GM12801 (cell line): ENCODE measurements around the gene AHDC1.

Source experiments
- CTCF ChIP-seq: IDR thresholded peaks from one replicate; pipeline ENCODE4 v1.5.1; 2011; ENCODE audit warnings: control low read depth; ENCODE audit not compliant: insufficient read length; ENCODE audit errors: extremely low read depth

AHDC1 gene

DNA sequence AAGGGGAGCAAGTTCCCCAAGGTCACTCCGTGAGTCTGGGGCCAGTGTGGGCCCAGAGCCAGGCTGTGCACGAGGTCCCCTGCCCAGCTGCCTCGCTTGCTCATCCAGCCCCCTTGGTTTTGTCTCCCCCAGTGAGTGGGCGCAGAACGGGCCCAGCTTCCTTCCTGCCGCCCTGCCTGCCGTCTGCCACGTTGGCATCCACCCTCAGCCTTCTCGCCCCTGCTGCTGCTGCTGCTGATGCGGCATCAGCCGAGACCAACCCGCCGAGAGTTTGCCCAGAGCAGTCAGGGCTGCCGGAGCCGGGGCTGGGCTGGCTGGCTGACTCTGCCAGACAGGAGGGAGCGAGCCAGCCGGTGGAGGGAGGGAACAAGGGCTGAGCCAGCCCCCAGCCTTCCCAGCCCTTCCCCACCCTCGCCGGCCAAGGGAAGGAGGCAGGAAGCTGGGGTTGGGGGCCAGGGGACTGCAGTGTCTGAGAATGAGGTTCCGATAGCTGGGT is 82.6 kb downstream of the AHDC1 start:
- no peak for TF ChIP-seq CTCF

DNA sequence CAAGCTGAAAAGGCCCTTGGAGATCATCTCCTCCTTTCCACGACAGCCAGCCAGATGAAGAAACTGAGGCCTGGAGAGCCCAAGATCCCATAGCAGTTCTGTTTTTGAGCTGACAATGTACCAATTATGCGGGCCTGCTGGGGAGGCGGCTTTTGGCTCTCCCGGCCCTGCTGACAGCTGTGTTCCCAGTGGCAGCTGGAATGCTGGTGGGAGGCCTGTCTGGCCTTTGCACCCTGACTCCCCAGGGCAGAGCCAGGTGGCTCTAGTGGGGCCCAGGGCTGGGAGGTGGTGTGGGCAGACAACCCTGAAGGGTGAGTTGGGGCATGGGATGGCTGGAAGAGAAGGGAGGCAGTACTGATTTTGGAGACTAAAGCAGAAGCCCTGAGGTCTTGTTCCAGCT is 83.3 kb downstream of the AHDC1 start:
- no peak for TF ChIP-seq CTCF

DNA sequence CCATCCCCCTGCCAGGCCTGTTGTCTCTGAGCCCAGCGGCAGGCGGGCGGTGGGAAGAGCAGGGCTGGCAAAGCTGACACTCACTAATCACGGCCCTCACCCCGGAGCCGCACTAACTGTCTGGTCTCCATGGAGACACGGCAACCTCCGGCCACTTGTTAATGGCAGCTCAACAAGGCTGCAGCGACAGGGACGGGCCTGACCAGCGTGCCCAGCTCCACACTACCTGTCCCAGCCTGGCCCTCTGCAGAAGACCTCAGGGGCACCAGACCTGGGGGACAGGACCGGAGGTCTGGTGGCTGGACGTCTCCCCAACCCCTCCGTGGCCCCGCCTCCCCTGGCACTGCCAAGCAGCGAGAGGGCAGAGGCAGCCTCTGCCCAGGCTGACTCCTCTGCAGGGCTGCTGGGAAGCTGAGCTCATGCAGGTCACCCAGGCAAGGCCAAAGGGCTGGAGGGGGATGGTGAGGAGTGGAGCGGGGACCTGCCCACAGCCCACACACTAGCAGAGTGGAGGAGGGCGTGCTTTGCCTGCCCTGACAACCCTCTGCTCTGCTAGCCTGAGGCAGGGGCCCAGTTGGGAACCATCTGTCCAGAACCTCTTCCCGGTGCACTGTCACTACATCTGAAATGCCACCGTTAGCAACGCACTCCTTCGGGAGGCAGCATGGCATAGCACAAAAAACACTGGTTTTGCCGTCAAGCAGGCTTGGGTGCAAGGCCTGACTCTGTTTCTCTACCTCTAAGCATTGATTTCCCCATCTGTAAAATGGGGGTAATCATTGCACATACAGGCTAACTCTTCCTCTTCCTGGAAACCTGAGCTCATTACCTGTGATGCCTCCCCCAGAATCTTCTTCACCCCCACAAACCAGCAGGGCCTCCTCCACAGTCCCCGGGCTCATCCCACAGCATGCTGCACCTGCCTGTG is 84.3 kb downstream of the AHDC1 start:
- TF ChIP-seq CTCF, result no peak

- TF ChIP-seq CTCF, result no peak
Measured at GRCh38 chr1:27518808-27519207, 85.1 kb downstream of the AHDC1 start.

DNA sequence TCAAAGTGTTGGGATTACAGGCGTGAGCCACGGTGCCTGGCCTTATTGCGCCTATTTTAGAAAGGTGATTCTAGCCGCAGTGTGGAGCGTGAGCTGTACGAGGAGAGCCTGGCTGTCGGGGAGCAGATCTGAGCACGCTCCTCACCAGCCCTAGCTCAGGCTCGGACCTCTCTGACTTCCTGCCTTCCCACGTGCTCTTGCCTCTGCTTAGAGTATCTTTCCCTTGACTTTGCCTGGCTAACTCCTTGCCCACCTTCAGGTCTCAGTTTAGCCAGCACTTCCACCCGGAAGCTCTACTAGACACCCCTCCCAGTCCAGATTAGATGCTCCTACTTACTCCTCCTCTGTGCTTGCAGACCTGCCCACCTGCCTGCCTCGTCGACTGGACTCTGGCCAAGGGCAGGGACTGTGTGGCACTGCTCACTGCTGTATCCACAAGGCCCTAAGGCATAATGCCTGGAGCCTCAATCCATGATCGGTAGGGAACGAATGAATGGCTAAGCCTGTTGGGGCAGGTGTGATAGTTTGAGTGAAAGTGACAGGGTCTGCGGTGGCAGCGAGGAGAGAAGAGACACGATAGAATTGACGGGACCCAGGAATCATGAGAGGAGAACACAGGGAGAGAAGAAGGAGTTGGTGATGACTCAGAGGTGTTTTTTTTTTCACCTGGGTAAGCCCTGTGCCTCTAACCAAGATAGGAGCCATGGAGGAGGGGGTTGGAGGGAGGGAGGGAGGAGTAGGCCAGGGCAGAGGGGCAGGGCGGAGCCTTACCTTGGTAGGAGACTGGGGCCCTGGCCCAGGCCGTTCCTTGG is 85.8 kb downstream of the AHDC1 start:
- no peak for TF ChIP-seq CTCF

- no peak for TF ChIP-seq CTCF
Measured at GRCh38 chr1:27517301-27517700, 86.6 kb downstream of the AHDC1 start.

DNA sequence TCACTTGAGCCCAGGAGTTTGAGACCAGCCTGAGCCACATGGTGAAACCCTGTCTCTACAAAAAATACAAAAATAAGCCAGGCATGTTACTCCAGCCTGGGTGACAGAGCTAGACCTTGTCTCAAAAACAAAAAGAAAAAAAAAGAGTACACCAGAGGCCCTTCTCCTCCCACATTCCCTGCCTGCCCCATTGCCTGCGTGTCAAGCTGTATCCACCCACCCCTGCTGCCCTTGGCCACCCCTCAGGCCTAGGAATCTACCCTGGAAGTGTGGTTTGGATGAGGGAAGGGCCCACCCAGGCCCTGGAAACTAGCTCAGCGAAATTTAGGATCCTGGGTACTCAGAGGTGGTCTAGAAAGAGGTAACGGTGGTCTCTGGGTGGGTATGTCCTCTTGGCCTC is 88.3 kb downstream of the AHDC1 start:
- TF ChIP-seq CTCF, result no peak
